GM23338 (cell line): ENCODE measurements around the gene SEZ6.

Experiments
- CREB1 ChIP-seq: fragments of 250-450 bp; sonication (Bioruptor Pico); IDR thresholded peaks from 2 replicates; pipeline ENCODE4 v1.5.0; 2020; ENCODE audit warnings: low read depth, mild to moderate bottlenecking, moderate library complexity
- CTCF ChIP-seq, 2 experiments: fragments of 200-600 bp in 1 of 2; sonication (generic) in 1 of 2; conservative IDR thresholded peaks; 2 replicates each; pipeline versions ENCODE4 v1.5.1 to v1.6.1; 2016 to 2017; ENCODE audit warnings: antibody characterized with exemption in 2 of 2, low read depth in 2 of 2, mild to moderate bottlenecking in 2 of 2, moderate library complexity in 1 of 2
- EZH2 ChIP-seq: fragments of 200-600 bp; sonication (generic); IDR thresholded peaks from one replicate; pipeline ENCODE4 v1.8.0; 2017; ENCODE audit warnings: antibody characterized with exemption, mild to moderate bottlenecking, low read depth; ENCODE audit not compliant: unreplicated experiment
- EZH2phosphoT487 ChIP-seq: fragments of 200-600 bp; sonication (generic); IDR thresholded peaks from one replicate; pipeline ENCODE4 v1.8.1; 2018; ENCODE audit warnings: antibody characterized with exemption; ENCODE audit not compliant: unreplicated experiment
- POLR2AphosphoS5 ChIP-seq: IDR thresholded peaks from 2 replicates; pipeline ENCODE4 v1.6.1; 2016; ENCODE audit warnings: antibody characterized with exemption, low read depth
- STAT1 ChIP-seq: IDR thresholded peaks from one replicate; pipeline ENCODE4 v1.6.1; 2016; ENCODE audit warnings: antibody characterized with exemption; ENCODE audit not compliant: unreplicated experiment
- TF ChIP-seq, protein P1 (sequence below): IDR thresholded peaks from one replicate; pipeline ENCODE4 v1.6.1; 2018; ENCODE audit warnings: antibody characterized with exemption; ENCODE audit not compliant: unreplicated experiment

DNA sequence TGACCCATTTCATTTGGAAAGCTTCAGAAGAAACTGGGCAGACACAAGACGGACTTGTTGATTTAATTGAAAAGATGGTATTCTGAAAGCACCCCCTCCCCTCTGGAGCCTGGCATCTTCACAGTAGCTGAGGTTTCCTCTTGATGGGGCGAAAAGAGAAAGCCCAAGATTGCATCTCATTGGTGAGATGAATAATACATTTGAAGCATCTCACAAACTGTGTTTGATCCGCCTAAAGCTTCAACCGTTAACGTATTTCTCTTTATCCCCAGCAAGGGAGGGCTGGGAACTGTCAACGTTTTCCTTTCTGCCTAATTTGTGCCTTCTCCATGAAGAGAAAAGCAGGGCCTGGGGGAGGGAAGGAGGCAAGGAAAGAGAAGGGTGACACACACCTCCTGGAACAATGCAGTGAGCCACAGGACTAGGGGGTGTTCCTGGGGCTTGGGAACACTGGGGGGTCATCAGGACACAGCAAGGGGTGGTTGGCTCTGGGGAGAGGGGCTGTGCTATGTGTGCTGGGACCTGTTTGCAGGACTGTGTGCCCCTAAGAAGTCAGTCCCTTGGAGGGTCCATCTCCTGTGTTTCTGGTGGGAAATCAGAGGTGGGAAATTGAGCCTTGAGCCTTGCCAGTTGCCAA lies 18.6 kb upstream of the SEZ6 start:
- TF ChIP-seq STAT1 (no peak), CTCF (conservative IDR thresholded peaks at IDR 0.05; ENCODE audit: low read depth in 2 of 2) (no peak), EZH2phosphoT487 (no peak), POLR2AphosphoS5 (no peak), EZH2 (no peak), CREB1 (CRISPR knock-in tag) (no peak)
- TF ChIP-seq, protein P1, sequence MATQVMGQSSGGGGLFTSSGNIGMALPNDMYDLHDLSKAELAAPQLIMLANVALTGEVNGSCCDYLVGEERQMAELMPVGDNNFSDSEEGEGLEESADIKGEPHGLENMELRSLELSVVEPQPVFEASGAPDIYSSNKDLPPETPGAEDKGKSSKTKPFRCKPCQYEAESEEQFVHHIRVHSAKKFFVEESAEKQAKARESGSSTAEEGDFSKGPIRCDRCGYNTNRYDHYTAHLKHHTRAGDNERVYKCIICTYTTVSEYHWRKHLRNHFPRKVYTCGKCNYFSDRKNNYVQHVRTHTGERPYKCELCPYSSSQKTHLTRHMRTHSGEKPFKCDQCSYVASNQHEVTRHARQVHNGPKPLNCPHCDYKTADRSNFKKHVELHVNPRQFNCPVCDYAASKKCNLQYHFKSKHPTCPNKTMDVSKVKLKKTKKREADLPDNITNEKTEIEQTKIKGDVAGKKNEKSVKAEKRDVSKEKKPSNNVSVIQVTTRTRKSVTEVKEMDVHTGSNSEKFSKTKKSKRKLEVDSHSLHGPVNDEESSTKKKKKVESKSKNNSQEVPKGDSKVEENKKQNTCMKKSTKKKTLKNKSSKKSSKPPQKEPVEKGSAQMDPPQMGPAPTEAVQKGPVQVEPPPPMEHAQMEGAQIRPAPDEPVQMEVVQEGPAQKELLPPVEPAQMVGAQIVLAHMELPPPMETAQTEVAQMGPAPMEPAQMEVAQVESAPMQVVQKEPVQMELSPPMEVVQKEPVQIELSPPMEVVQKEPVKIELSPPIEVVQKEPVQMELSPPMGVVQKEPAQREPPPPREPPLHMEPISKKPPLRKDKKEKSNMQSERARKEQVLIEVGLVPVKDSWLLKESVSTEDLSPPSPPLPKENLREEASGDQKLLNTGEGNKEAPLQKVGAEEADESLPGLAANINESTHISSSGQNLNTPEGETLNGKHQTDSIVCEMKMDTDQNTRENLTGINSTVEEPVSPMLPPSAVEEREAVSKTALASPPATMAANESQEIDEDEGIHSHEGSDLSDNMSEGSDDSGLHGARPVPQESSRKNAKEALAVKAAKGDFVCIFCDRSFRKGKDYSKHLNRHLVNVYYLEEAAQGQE: no peak
